KBM-7 (cell line): ENCODE data around the gene TEX30.

Experiments
- DNase-seq: peaks from one replicate; pipeline ENCODE4 v3.0.0-alpha.2; 2015
- in situ Hi-C: fragments of 300-500 bp; cut with MboI; formaldehyde crosslinking; loops from 2 replicates; pipeline ENCODE4 v1.14.3; 2020; ENCODE audit warnings: low sequenced_read_pairs, low pct_unique_long_range_greater_than_20kb, mixed read lengths

The TEX30 gene

DNA sequence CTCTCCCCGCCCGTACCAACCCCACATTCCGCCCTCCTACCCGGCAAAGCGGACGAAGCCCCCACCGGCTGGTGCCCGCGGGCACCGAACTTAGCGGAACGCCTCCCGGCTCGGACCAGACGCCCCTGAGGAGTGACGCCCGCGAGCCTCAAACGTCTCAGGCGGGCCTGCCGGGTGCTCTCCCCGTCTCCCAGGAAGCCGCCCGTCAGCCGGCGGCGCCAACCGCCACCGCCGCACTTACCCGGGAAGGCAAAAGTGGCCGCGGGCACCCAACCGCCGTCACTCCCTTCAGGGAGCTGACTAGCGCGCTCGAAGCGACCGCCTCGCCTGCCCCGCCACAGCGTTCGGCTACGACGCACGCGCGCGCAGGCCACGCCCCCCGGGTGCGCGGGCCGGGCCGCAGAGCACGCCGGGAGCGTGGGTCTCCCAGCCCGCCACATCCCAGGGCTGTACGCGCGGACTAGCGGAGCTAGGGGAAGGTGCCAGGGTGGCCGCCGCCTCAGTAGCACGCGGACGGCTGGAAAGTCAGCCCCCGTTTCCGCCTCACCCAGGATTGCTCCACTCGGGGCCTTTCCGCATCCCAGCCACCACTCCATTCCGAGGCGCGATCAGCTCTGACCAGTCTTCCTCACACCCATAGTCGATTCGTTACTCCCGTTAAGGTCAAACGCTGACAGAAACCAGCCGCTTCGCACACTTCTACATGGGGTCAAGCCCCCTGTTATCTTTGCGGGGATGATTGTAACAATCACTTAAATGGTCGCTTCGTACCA is at the start of gene TEX30:
Gene TEX30 (minus strand): TSS at position 346 of the 773 bp plus-strand sequence. CDS start 3,760 bp downstream, outside the sequence.
- in situ Hi-C loops = no loop called here
- DNase-seq = peak; percentile 92

GRCh38 chr13:102817907-102818306 is 44.3 kb upstream of the TEX30 start:
- DNase-seq = no peak
- in situ Hi-C loops = no loop called here

DNA sequence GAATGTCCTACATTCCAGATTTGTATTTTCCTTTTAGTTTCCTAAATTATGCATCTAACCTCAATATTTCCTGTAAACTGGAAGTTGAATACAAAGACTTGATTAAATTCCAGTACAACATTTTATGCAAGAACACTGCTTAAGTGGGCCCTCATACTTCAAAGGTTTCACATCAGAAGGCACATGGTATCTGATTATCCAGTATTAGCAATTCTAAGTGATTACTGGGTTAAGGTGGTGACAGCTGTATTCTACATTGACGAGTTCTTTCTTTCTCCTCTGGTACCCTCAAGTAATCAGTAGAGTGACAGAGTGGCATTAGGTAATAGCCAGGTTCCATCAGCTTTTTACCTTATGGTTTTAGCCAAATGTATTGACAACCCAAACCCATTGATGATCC is 43.7 kb upstream of the TEX30 start:
- DNase-seq = no peak
- in situ Hi-C loops = no loop called here

GRCh38 chr13:102816708-102817107 is 43.1 kb upstream of the TEX30 start:
- no peak for DNase-seq
- in situ Hi-C loops = no loop called here

DNA sequence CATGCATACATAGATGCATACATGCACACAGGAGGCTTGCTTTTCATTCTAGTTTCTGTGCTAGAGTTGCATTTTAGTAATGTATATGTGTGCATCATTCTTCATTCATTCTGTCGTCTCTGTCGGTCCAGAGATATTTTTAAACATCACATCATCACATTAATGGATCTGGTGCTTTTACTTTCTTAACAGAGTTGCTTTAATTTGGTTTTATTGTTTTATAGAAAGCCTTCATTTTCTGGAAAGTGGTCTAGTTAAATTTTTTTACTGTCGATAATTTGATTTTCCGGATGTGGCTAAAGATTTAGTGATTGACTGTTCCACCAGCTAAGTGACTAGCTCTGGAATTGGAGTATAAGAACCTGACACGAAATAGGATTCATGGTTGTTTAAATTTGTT is 42.2 kb upstream of the TEX30 start:
- DNase-seq = no peak
- in situ Hi-C loops = no loop called here

GRCh38 chr13:102814793-102815192 is 41.2 kb upstream of the TEX30 start:
- in situ Hi-C loops = no loop called here
- DNase-seq = no peak

DNA sequence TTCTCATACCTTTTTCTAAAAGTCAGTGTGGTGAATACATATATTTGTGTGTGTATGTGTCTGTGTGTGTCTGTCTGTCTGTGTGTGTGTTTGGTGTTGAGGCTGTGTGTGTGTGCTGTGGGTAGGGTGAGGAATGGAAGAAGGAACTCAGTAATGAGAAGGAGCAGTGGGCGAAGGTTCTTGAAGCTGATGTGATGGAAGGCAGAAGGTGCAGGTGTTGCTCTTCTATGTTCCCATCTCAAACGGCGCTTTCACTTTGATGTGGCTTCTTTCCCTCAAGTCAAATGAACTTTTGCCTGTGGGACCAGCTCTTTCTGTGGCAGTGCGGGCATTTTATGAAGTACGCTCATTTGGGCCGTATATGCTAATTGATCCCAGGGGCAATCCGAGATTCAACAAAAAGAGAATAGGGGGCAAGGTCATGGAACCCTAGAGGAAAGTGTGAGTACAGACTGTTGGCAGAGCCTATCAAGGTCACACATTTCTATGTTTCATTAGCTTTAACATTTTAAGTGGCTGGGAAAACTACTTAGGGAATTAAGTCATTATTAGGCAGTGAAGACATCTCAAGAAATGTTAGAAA is 40.5 kb upstream of the TEX30 start:
- in situ Hi-C loops = no loop called here
- DNase-seq = no peak

- peak; percentile 20 for DNase-seq
- in situ Hi-C loops = no loop called here
Observed at GRCh38 chr13:102812611-102813287, 39.2 kb upstream of the TEX30 start.

- DNase-seq = no peak
- in situ Hi-C loops = no loop called here
Observed at GRCh38 chr13:102807699-102808098, 34.1 kb upstream of the TEX30 start.

GRCh38 chr13:102805680-102806079 is 32.1 kb upstream of the TEX30 start:
- in situ Hi-C loops = no loop called here
- DNase-seq = no peak

- DNase-seq = peak; percentile 91
- in situ Hi-C loops = no loop called here
Observed at GRCh38 chr13:102800145-102801041, 26.8 kb upstream of the TEX30 start.

DNA sequence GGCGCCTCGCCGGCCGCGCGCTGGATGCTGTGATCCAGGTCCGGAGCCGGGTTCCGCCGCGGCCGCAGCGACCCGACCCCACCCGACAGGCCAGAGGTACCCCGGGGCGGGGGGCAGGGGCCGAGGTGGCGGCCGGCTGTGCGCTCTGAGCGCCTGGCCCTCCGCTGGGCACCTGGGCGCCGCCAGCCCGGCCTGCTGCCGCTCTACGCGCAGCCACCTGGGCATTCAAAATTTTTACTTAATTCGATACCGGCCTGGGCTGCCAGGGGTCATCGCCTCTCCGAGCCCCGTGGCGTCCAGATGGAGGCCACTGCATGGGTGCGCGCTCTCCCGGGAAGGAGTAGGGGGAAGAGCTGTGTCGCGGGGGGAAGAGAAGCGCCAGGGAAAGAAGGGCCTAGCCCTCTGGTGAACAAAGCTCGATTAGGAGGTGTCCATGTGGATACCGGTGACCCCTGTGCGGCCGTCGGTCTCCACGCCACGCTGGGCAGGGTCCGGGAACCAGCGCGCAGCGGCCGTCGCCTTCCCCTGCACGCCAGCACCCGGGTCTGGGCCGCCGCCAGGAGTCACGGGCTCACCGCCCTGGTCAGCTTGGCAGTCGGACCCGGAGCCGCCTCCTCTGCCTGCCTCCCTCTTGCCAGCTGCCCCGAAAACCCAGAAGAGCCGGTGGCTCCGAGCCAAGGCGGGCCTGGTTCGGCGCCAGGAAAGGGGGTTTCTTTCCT is 26.0 kb upstream of the TEX30 start:
- no peak for DNase-seq
- in situ Hi-C loops = no loop called here

- peak; percentile 94 for DNase-seq
- in situ Hi-C loops = no loop called here
Observed at GRCh38 chr13:102798581-102799425, 25.2 kb upstream of the TEX30 start, which contains the start of the genes BIVM and POGLUT2. Gene BIVM (plus strand): TSS chr13:102799119. CDS start chr13:102807268, 8,149 bp downstream. Gene POGLUT2 (minus strand): TSS chr13:102798976. CDS start chr13:102798670, 306 bp downstream.

DNA sequence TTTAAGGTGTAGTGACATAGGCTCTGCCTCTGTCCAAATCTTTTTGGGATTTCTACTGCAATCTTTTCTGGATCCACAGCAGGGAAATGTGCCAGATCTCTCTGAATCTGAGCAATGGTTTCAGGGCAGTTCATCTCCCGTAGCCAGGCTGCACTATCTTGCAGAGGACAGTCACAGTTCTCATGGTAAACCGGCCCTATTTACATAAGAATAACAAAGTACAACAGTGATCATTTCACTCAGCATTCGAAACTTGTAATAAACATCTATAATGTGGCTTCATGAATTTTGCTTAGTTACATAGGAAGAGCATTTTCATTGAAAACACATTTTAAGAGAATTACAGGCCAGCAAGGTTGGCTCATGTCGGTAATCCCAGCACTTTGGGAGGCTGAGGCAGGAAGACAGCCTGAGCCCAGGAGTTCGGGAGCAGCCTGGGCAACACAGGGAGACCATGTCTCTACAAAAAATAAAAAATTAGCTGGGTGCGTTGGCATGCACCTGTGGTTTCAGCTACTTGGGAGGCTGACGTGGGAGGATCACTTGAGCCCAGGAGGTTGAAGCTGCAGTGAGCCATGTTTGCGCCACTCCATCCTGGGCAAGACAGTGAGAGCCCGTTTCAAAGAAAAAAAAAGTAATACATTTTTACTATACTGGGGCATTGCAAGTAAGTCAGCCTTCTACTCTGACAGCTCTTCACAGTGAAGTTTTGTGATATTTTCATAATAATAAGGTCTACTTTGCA is 20.2 kb upstream of the TEX30 start:
- in situ Hi-C loops = no loop called here
- no peak for DNase-seq

DNA sequence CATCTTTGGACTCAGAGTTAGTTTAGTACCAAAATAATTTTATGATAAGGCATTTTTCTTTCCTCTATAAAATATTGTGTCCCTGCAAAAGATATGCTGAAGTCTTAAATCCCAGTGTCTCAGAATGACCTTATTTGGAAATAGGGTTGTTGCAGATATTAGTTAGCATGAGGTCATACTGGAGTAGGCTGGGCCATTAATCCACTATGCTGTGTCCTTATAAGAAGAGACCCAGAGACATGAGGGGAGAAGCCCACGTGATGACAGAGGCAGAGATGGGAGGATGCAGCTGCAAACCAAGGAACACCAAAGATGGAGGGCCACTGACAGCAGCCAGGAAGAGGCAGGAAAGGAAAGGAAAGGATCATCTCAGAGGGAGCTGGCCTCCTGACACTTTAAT is 18.8 kb upstream of the TEX30 start:
- DNase-seq = no peak
- in situ Hi-C loops = no loop called here

DNA sequence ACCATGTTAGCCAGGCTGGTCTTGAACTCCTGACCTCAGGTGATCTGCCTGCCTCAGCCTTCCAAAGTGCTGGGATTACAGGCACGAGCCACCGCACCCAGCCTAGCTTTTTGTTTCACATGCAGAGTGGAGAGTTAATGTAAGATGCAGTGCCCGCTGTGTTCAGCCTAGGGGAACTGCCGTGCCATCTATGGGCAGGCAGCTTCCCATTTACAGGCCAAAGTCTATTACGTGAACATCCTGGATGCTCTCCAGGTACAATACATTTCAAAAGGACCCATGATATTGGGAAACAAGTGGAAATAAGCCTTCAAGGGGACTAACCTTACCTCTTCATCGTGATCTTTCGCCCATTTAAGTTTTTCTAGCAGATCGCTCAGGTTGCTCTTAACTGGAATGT is 15.1 kb upstream of the TEX30 start:
- in situ Hi-C loops = no loop called here
- no peak for DNase-seq

- no peak for DNase-seq
- in situ Hi-C loops = no loop called here
Observed at GRCh38 chr13:102784483-102784882, 10.9 kb upstream of the TEX30 start.
